ENCODE measurements around the gene FIG4. TPM values are rescaled to one million over a fixed set of nuclear protein-coding genes. Genes with fewer than 3 reads are reported as not detected.
"Not testable (repeated sequence)": the region's sequence is repeated elsewhere in the genome, so short reads cannot be mapped to it uniquely, and the experiment has no call there.

FIG4 gene
- total and polyA plus RNA-seq, 3 donors from 2014 or later: 16.8 to 25.7 (median 19.7) TPM

- TF ChIP-seq CTCF (IDR thresholded peaks at IDR 0.05) (no peak), POLR2A (IDR thresholded peaks at IDR 0.05) (no peak)
- Histone ChIP-seq H3K27me3 (no peaks in the 10 kb centered on the region), H3K4me1 (peaks cover 33% of the 10 kb centered on the region), H3K9me3 (no peaks in the 10 kb centered on the region), H3K4me3 (no peak overlapping the region), H3K36me3 (ENCODE audit: low read depth, missing control alignments) (no peaks in the 10 kb centered on the region), H3K27ac (peak overlapping the region; percentile 71 to 84)
- intact Hi-C loops (cut with DNase I; ENCODE audit: low total_unique reads): no loop called here
- 27 to 29% methylated on average over 2 of the region's 2 CpGs for WGBS, 2 donors
- DNase-seq: peak; percentile 67
Measured at GRCh38 chr6:109867970-109868358, 176.9 kb downstream of the FIG4 start.

- intact Hi-C loops (cut with DNase I; ENCODE audit: low total_unique reads); H3K36me3 ChIP-seq (ENCODE audit: low read depth, missing control alignments); H3K4me3 ChIP-seq; H3K9me3 ChIP-seq; H3K27me3 ChIP-seq: not testable (repeated sequence)
- Histone ChIP-seq H3K4me1 (peaks cover 33% of the 10 kb centered on the region), H3K27ac (peak overlapping the region; percentile 63 to 84)
- WGBS, 2 donors: 57 to 60% methylated on average over 5 of the region's 5 CpGs
- DNase-seq: peak; percentile 94
Measured at GRCh38 chr6:109869398-109870088, 178.4 kb downstream of the FIG4 start.

GRCh38 chr6:109870089-109870410, 179.0 kb downstream of the FIG4 start:
- 39 to 52% methylated on average over 5 of the region's 5 CpGs for WGBS, 2 donors
- no peaks in the 10 kb centered on the region for H3K36me3 ChIP-seq (ENCODE audit: low read depth, missing control alignments)
- H3K27me3 ChIP-seq: no peaks in the 10 kb centered on the region
- no peak overlapping the region for H3K4me3 ChIP-seq
- no peaks in the 10 kb centered on the region for H3K9me3 ChIP-seq
- TF ChIP-seq POLR2A (IDR thresholded peaks at IDR 0.05): no peak
- TF ChIP-seq CTCF (IDR thresholded peaks at IDR 0.05): no peak
- H3K4me1 ChIP-seq: peaks cover 33% of the 10 kb centered on the region
- no peak for DNase-seq
- peak overlapping the region; percentile 58 to 84 for H3K27ac ChIP-seq
- intact Hi-C loops (cut with DNase I; ENCODE audit: low total_unique reads): no loop called here

GRCh38 chr6:109872549-109872948, 181.5 kb downstream of the FIG4 start:
- 32 to 57% methylated on average over 1 of the region's 1 CpG for WGBS, 2 donors
- H3K4me1 ChIP-seq: peaks cover 42% of the 10 kb centered on the region
- no peak overlapping the region for H3K27ac ChIP-seq
- H3K9me3 ChIP-seq: no peaks in the 10 kb centered on the region
- DNase-seq: no peak
- intact Hi-C loops (cut with DNase I; ENCODE audit: low total_unique reads): no loop called here
- no peak overlapping the region for H3K4me3 ChIP-seq
- no peaks in the 10 kb centered on the region for H3K36me3 ChIP-seq (ENCODE audit: low read depth, missing control alignments)
- TF ChIP-seq CTCF (IDR thresholded peaks at IDR 0.05) (no peak), POLR2A (IDR thresholded peaks at IDR 0.05) (no peak)
- no peaks in the 10 kb centered on the region for H3K27me3 ChIP-seq

- WGBS, 2 donors: 67 to 82% methylated on average over 3 to 4 of the region's 4 CpGs
- Histone ChIP-seq H3K36me3 (ENCODE audit: low read depth, missing control alignments) (no peaks in the 10 kb centered on the region), H3K27ac (no peak overlapping the region), H3K9me3 (no peaks in the 10 kb centered on the region), H3K4me3 (no peak overlapping the region), H3K27me3 (no peaks in the 10 kb centered on the region), H3K4me1 (peaks cover 41% of the 10 kb centered on the region)
- intact Hi-C loops (cut with DNase I; ENCODE audit: low total_unique reads): no loop called here
- no peak for TF ChIP-seq POLR2A (IDR thresholded peaks at IDR 0.05)
- TF ChIP-seq CTCF (IDR thresholded peaks at IDR 0.05): no peak
- DNase-seq: no peak
Measured at GRCh38 chr6:109872968-109873545, 182.0 kb downstream of the FIG4 start.
